Measurements from ENCODE around the gene PRRC2A.

The PRRC2A gene

DNA sequence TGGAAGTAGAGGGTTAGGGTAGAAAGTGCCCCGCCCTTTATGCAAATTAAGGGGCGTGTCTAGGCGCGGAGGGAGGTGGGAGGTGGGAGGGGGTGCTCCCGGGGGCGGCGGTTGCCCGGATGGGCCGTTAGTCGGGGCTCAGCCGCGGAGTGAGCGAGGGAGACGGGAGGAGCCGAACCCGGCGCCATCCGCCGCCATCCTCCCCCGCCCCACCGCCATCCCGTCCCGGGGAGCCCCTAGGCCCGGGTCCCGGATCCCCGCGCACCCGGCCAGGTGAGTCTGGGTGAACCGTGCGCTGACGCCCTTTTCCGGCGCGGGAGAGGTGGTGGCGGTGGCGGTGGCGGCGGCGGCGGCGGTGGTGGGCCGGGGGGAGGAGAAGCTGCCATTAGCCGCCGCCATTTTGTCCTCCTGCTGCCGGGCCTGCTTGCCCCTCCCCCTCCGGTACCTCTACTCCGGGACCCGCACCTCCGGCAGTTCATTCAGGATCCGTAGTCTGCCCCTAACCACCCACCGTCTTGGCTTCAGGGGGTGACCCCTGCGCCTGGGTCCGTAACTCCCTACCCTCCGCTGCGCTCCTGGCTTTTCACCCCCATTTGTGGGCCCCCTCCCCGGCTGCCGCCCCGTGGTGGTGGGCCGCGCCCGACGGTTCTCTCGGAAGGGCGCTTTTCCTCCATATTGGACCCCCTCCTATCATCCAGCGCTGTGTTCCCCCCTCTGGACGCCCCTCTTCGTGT is at the start of gene PRRC2A:
Gene PRRC2A, plus strand, starts transcription at position 130 of the 734 bp plus-strand sequence. CDS start 2,075 bp downstream, outside the sequence.
- no peak for DNase-seq

DNA sequence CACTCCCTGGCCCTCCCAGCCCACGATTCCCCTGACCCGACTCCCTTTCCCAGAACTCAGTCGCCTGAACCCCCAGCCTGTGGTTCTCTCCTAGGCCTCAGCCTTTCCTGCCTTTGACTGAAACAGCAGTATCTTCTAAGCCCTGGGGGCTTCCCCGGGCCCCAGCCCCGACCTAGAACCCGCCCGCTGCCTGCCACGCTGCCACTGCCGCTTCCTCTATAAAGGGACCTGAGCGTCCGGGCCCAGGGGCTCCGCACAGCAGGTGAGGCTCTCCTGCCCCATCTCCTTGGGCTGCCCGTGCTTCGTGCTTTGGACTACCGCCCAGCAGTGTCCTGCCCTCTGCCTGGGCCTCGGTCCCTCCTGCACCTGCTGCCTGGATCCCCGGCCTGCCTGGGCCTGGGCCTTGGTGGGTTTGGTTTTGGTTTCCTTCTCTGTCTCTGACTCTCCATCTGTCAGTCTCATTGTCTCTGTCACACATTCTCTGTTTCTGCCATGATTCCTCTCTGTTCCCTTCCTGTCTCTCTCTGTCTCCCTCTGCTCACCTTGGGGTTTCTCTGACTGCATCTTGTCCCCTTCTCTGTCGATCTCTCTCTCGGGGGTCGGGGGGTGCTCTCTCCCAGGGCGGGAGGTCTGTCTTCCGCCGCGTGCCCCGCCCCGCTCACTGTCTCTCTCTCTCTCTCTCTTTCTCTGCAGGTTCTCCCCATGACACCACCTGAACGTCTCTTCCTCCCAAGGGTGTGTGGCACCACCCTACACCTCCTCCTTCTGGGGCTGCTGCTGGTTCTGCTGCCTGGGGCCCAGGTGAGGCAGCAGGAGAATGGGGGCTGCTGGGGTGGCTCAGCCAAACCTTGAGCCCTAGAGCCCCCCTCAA is 48.2 kb upstream of the PRRC2A start, which contains the start of gene LTA:
Gene LTA, plus strand, starts transcription at position 249 of the 871 bp plus-strand sequence. Its CDS starts 454 bp downstream, at position 703.
- peak; percentile 83 for DNase-seq

DNA sequence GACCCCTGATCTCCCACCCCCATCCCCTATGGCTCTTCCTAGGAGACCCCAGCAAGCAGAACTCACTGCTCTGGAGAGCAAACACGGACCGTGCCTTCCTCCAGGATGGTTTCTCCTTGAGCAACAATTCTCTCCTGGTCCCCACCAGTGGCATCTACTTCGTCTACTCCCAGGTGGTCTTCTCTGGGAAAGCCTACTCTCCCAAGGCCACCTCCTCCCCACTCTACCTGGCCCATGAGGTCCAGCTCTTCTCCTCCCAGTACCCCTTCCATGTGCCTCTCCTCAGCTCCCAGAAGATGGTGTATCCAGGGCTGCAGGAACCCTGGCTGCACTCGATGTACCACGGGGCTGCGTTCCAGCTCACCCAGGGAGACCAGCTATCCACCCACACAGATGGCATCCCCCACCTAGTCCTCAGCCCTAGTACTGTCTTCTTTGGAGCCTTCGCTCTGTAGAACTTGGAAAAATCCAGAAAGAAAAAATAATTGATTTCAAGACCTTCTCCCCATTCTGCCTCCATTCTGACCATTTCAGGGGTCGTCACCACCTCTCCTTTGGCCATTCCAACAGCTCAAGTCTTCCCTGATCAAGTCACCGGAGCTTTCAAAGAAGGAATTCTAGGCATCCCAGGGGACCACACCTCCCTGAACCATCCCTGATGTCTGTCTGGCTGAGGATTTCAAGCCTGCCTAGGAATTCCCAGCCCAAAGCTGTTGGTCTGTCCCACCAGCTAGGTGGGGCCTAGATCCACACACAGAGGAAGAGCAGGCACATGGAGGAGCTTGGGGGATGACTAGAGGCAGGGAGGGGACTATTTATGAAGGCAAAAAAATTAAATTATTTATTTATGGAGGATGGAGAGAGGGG is 47.0 kb upstream of the PRRC2A start:
- DNase-seq, result no peak

DNA sequence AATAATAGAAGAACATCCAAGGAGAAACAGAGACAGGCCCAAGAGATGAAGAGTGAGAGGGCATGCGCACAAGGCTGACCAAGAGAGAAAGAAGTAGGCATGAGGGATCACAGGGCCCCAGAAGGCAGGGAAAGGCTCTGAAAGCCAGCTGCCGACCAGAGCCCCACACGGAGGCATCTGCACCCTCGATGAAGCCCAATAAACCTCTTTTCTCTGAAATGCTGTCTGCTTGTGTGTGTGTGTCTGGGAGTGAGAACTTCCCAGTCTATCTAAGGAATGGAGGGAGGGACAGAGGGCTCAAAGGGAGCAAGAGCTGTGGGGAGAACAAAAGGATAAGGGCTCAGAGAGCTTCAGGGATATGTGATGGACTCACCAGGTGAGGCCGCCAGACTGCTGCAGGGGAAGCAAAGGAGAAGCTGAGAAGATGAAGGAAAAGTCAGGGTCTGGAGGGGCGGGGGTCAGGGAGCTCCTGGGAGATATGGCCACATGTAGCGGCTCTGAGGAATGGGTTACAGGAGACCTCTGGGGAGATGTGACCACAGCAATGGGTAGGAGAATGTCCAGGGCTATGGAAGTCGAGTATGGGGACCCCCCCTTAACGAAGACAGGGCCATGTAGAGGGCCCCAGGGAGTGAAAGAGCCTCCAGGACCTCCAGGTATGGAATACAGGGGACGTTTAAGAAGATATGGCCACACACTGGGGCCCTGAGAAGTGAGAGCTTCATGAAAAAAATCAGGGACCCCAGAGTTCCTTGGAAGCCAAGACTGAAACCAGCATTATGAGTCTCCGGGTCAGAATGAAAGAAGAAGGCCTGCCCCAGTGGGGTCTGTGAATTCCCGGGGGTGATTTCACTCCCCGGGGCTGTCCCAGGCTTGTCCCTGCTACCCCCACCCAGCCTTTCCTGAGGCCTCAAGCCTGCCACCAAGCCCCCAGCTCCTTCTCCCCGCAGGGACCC is 46.1 kb upstream of the PRRC2A start:
- no peak for DNase-seq

DNA sequence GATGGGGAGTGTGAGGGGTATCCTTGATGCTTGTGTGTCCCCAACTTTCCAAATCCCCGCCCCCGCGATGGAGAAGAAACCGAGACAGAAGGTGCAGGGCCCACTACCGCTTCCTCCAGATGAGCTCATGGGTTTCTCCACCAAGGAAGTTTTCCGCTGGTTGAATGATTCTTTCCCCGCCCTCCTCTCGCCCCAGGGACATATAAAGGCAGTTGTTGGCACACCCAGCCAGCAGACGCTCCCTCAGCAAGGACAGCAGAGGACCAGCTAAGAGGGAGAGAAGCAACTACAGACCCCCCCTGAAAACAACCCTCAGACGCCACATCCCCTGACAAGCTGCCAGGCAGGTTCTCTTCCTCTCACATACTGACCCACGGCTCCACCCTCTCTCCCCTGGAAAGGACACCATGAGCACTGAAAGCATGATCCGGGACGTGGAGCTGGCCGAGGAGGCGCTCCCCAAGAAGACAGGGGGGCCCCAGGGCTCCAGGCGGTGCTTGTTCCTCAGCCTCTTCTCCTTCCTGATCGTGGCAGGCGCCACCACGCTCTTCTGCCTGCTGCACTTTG is 45.1 kb upstream of the PRRC2A start, which contains the start of gene TNF:
Gene TNF, plus strand, starts transcription at position 231 of the 567 bp plus-strand sequence. Its CDS starts 177 bp downstream, at position 408.
- peak; percentile 94 for DNase-seq

DNA sequence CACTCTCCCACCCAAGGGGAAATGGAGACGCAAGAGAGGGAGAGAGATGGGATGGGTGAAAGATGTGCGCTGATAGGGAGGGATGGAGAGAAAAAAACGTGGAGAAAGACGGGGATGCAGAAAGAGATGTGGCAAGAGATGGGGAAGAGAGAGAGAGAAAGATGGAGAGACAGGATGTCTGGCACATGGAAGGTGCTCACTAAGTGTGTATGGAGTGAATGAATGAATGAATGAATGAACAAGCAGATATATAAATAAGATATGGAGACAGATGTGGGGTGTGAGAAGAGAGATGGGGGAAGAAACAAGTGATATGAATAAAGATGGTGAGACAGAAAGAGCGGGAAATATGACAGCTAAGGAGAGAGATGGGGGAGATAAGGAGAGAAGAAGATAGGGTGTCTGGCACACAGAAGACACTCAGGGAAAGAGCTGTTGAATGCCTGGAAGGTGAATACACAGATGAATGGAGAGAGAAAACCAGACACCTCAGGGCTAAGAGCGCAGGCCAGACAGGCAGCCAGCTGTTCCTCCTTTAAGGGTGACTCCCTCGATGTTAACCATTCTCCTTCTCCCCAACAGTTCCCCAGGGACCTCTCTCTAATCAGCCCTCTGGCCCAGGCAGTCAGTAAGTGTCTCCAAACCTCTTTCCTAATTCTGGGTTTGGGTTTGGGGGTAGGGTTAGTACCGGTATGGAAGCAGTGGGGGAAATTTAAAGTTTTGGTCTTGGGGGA is 44.4 kb upstream of the PRRC2A start:
- DNase-seq, result peak; percentile 36

DNA sequence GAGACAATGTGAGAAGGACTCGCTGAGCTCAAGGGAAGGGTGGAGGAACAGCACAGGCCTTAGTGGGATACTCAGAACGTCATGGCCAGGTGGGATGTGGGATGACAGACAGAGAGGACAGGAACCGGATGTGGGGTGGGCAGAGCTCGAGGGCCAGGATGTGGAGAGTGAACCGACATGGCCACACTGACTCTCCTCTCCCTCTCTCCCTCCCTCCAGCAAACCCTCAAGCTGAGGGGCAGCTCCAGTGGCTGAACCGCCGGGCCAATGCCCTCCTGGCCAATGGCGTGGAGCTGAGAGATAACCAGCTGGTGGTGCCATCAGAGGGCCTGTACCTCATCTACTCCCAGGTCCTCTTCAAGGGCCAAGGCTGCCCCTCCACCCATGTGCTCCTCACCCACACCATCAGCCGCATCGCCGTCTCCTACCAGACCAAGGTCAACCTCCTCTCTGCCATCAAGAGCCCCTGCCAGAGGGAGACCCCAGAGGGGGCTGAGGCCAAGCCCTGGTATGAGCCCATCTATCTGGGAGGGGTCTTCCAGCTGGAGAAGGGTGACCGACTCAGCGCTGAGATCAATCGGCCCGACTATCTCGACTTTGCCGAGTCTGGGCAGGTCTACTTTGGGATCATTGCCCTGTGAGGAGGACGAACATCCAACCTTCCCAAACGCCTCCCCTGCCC is 43.5 kb upstream of the PRRC2A start:
- DNase-seq, result peak; percentile 71

DNA sequence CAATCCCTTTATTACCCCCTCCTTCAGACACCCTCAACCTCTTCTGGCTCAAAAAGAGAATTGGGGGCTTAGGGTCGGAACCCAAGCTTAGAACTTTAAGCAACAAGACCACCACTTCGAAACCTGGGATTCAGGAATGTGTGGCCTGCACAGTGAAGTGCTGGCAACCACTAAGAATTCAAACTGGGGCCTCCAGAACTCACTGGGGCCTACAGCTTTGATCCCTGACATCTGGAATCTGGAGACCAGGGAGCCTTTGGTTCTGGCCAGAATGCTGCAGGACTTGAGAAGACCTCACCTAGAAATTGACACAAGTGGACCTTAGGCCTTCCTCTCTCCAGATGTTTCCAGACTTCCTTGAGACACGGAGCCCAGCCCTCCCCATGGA is 42.9 kb upstream of the PRRC2A start:
- DNase-seq, result peak; percentile 18

DNA sequence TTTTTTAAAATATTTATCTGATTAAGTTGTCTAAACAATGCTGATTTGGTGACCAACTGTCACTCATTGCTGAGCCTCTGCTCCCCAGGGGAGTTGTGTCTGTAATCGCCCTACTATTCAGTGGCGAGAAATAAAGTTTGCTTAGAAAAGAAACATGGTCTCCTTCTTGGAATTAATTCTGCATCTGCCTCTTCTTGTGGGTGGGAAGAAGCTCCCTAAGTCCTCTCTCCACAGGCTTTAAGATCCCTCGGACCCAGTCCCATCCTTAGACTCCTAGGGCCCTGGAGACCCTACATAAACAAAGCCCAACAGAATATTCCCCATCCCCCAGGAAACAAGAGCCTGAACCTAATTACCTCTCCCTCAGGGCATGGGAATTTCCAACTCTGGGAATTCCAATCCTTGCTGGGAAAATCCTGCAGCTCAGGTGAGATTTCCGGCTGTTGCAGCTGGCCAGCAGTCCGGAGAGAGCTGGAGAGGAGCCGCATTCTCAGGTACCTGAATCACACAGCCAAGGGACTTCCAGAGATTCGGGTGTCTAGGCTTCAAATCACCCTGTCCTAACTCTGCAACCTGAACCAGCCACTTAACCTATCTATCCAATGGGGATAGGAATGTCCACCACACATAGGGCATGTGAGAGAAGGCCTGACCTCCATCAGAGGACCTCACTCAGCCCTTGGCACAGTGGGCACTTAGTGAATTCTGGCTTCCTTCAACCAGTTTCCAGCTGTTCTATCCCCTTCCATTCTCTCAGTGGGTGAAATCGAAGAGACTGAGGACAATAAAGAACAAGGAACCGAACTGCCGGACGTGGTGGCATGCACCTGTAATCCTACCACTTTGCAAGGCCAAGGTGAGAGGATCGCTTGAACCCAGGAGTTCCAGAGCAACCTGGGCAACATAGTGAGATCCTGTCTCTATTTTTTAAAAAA is 42.1 kb upstream of the PRRC2A start:
- DNase-seq, result peak; percentile 34

DNA sequence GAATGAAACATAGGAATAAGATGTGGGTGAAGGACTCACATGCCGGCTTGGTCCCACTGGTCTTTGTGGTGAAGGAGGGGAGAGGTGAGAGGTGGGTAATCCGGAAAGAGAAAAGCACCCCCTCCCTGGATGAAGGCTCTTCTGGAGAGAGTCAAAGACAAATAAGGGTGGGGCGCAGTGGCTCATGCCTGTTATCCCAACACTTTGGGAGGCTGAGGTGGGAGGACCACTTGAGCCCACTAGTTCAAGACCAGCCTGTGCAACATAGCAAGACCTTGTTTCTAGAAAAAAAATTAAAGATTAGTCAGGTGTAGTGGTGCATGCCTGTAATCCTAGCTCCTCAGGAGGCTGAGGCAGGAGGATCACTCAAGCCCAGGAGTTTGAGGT is 41.4 kb upstream of the PRRC2A start:
- DNase-seq, result peak; percentile 26

DNA sequence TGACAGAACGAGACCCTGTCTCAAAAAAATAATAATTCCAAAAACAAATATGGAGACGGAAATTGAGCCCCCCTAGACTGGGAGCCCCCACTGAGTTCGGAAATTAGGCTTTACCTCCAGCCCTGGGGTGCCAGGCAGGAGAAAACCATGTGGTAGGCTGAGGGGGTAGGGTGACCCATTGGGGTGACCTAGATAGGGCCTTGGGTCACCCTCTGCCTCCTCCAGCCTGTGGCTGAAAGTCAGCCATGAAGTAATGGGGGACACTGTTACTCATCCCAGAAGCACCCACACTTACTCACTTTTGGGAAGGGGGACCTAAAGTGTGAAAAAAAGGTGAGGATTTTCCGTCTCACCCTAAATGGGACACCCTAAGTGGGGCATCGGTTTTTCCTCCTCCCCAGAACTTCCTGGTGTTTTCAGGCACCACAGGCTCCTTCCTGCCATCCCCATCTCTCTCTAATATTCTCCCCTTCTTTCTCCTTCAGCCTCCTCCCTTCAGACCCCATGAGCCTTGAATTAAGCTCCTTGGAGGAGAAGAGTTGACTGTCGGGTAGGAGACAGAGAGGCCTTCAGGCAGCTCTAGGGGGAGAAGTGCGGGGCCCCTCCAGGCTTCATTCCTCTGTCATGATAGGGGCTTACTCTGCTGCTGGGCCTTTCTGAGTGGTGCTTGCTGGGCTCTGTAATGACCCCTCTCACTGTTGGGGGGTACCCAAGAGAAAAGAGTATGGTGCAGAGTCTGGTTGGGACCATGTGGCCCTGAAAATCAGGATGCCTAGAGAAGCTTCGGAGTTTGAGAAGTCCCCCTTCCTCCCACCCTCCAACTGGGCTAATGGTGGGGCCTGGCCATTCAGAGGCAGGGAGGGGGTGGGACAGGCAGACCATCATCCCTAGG is 40.7 kb upstream of the PRRC2A start:
- DNase-seq, result peak; percentile 36

DNA sequence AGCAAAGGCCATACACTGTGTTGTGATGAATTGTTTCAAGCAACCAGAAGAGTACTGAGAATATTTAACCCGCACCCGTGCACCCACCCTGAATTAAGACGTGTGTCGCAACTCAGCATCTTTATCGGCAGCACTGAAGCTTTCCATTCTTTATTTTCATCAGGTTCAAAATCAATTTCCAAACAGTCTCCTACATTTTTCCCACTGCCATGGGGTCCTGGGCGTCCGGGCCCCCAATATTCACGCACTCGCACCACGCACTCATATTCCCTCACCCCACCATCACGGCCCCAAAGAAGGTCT is 40.1 kb upstream of the PRRC2A start:
- DNase-seq, result no peak

DNA sequence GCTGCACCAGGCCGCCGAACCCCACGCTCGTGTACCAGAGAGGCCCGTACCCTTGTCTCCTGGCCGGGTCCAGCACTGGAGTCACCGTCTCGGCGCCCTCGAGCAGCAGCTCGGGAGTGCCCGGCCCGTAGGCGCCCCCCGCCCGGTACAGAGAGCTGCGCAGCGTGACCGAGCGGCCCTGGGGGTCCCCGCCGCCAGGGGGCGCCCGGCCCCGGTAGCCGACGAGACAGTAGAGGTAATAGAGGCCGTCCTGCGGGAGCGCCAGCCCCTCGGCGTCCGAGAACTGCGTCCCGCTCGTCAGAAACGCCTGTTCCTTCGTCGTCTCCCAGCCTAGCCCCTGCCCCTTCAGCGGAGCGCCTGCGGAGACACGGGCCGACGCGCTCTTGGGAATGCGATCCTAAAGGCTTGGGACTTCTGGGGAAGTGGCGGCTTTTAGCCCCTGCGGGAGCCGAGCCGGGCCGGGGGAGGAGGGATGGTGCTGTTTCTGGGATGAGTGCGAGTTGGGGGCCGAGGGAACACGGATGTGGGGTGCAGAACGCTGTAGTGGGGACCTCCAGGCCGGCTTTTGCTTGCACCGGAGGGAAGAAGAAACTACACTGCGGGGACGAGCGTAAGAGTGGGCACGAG is 39.6 kb upstream of the PRRC2A start:
- peak; percentile 88 for DNase-seq

DNA sequence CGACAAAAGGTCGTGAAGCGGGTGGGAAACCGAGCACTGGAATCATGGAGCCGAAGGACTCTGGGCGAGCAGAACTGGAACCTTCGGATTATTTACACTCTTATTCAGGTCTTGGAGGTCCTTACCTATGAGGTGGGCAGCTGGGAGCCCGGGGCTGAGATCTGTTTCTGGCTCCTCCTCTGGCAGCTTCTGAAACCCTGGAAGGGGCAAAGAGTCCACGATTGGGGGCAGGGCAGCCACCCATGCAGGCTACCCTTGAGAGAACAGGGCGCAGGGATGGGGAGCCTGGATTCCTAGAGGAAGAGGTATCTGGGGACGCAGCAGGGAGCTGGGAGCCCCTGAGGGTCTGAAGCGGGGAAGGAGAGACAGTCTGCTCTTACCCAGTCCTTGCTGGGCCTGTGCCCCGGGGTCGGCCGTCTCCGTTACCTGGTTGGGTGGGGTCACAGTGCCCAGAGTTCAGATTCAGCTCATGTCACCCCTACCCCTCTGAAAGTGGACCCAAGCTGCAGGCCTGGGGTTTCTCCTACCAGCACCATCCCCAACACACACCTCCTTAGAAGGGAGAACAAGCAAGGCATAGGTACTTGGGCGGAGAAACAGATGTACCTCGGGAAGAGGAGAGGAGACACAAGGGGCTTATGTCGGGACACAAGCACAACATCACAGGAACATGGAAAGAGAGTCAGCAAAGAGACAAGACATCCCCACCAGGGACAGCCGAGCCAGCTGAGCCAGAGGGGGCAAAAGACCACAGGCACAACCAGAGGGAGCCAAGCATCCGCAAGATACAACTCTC is 38.9 kb upstream of the PRRC2A start:
- DNase-seq, result peak; percentile 20

DNA sequence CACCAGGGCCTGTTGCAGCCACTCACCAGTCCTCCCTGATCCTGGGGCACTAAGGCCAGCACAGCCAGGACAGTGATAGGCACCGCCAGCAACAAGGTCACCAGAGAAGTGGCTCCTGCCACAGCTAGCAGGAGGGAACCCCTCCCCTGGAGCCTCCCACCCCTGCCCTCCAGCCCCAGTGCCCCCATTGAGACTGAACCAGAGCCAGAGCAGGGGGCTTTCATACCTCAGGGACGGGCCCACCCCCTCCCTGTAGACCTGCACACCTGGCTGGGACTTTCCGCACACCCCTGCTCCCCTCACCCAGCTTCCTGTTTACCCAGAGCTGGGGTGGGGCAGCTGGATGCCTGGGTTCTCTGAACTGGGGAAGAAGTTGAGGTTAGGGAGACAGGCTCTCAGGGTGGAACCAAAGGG is 38.3 kb upstream of the PRRC2A start, which contains the start of gene LTB:
Gene LTB, minus strand, starts transcription at position 195 of the 414 bp plus-strand sequence. Its CDS starts 7 bp downstream, at position 188.
- peak; percentile 83 for DNase-seq

DNA sequence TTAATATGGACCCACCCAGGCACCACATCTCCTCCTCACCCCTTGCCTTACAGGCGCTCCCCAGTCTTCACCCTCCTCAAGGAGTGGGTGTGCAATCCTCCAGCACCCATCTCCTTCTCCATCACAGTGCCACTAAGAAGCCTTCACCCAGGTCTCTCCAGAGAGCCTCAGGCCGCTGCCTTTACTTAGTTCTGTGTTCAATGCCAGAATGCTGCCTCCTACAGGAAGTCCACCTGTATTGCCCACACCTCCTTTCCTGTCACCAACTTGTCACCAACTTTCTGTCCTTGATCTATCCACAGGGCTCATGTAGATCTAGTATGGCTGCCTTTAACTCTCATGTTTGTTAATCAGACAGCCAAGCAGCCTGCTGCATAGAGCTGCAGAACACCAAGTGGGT is 35.0 kb upstream of the PRRC2A start:
- peak; percentile 74 for DNase-seq

Data from CD4-positive, alpha-beta T cell treated with Interleukin-21 for 1 hour (primary cell).